Measurements from ENCODE around the gene PTGIS. TPM values are rescaled to one million over a fixed set of nuclear protein-coding genes. Genes with fewer than 3 reads are reported as not detected.

The PTGIS gene
- total RNA-seq, 3 donors from 2014 or later = 38.7 to 41.7 (median 41.0) TPM

- DNase-seq (ENCODE audit: low spot score in 2 of 2) = no peak
- Histone ChIP-seq H3K27ac (no peak overlapping the region), H3K27me3 (no peaks in the 10 kb centered on the region), H3K4me1 (no peaks in the 10 kb centered on the region), H3K4me3 (no peak overlapping the region), H3K36me3 (no peaks in the 10 kb centered on the region), H3K9me3 (no peaks in the 10 kb centered on the region)
- intact Hi-C loops (cut with DNase I; ENCODE audit: low total_unique reads) = no loop called here
- no peak for TF ChIP-seq POLR2A (IDR thresholded peaks at IDR 0.05)
- TF ChIP-seq POLR2AphosphoS5 (IDR thresholded peaks at IDR 0.05) = no peak
- TF ChIP-seq, protein P1, sequence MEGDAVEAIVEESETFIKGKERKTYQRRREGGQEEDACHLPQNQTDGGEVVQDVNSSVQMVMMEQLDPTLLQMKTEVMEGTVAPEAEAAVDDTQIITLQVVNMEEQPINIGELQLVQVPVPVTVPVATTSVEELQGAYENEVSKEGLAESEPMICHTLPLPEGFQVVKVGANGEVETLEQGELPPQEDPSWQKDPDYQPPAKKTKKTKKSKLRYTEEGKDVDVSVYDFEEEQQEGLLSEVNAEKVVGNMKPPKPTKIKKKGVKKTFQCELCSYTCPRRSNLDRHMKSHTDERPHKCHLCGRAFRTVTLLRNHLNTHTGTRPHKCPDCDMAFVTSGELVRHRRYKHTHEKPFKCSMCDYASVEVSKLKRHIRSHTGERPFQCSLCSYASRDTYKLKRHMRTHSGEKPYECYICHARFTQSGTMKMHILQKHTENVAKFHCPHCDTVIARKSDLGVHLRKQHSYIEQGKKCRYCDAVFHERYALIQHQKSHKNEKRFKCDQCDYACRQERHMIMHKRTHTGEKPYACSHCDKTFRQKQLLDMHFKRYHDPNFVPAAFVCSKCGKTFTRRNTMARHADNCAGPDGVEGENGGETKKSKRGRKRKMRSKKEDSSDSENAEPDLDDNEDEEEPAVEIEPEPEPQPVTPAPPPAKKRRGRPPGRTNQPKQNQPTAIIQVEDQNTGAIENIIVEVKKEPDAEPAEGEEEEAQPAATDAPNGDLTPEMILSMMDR (IDR thresholded peaks at IDR 0.05) = no peak
Measured at GRCh38 chr20:49516916-49517804, 50.8 kb downstream of the PTGIS start.

DNA sequence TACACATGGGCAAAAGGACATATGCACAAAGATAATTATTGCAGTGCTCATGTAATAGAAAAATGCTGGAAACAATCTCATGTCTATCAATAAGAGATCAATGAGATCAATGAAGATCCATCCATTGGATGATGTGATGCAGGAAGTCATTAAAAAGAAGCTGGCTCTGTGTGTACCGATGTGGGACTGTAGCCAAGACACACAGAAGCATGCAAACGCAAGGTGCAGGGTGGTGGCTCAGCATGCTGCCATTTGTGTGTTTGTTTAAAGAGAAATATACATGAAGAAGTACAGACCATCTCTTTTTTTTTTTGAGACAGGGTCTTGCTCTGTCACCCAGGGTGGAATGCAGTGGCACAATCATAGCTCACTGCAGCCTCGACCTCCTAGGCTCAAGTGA lies 52.4 kb downstream of the PTGIS start:
- intact Hi-C loops (cut with DNase I; ENCODE audit: low total_unique reads) = no loop called here
- no peaks in the 10 kb centered on the region for H3K27me3 ChIP-seq
- H3K4me1 ChIP-seq = no peaks in the 10 kb centered on the region
- no peaks in the 10 kb centered on the region for H3K9me3 ChIP-seq
- no peak for TF ChIP-seq POLR2AphosphoS5 (IDR thresholded peaks at IDR 0.05)
- H3K36me3 ChIP-seq = no peaks in the 10 kb centered on the region
- DNase-seq (ENCODE audit: low spot score in 2 of 2) = no peak
- H3K4me3 ChIP-seq = no peak overlapping the region
- no peak overlapping the region for H3K27ac ChIP-seq

DNA sequence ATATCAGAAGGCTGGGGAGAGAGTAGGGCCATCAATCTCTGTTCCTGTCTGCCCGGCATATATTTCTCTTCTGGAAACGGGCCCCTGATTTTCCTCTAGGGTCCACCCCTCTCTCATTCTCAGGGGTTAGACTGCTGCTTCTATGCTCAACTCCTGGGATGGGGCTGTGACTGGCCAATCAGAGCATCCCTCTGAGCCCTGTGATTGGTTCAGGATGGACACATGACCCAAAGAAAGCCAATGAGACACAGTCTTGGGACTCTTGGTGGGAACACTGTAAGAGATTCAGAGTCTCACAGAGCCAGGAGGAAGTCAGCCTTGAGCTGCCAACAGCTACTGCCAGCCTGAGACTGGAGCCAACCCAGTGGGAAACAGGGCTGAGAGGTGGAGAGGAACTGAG lies 54.4 kb downstream of the PTGIS start:
- TF ChIP-seq, protein P1 (IDR thresholded peaks at IDR 0.05) = no peak
- TF ChIP-seq POLR2A (IDR thresholded peaks at IDR 0.05) (no peak), POLR2AphosphoS5 (IDR thresholded peaks at IDR 0.05) (no peak)
- intact Hi-C loops (cut with DNase I; ENCODE audit: low total_unique reads) = no loop called here
- no peak for DNase-seq (ENCODE audit: low spot score in 2 of 2)
- H3K9me3 ChIP-seq = no peaks in the 10 kb centered on the region
- no peaks in the 10 kb centered on the region for H3K36me3 ChIP-seq
- no peaks in the 10 kb centered on the region for H3K27me3 ChIP-seq
- H3K4me3 ChIP-seq = no peak overlapping the region
- H3K27ac ChIP-seq = no peak overlapping the region
- no peaks in the 10 kb centered on the region for H3K4me1 ChIP-seq

DNA sequence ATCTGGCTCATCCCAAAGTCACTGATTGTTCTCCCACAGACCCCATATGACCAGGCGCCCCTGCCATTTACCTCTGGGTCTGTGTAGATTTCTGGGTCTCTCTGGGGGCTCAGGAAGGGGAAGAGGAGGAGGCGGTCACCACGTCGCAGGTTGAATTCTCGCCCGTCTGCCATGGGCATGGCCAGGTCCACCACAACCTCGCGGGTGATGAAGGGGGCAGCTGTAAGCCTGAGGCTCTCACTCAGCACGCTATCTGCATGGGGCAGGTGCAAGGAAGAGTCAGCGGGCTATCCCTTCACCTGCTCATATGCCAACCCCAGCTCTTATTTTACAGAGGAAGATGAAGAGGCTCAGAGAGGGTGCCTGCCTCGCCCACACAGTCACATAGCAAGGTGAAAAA lies 54.9 kb downstream of the PTGIS start:
- no peak for DNase-seq (ENCODE audit: low spot score in 2 of 2)

DNA sequence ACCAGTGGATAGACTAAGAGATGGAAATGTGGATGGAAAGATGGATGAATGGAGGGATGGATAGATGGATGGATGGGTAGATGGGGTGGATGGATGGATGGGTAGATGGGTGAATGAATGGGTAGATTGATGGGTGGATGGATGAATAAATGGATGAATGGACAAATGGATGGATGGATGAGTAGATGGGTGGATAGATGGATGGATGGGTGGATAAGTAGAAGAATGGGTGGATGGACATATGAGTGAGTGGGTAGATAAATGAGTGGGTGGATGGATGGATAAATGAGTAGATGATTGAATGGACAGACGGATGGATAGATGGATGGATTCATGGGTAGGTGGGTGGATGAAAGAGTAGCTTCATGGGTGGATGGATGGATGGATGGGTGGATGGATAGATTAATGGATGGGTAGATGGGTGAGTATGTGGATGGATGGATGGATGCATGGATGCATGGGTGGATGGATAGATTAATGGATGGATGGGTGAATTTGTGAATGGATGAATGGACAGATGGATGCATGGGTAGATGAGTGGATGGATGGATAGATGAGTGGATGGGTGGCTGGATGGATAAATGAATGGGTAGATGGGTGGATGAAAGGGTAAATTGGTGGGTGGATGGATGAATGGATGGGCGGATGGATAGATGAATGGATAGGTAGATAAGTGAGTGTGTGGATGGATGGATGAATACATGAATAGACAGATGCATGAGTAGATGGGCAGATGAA lies 56.0 kb downstream of the PTGIS start:
- H3K27ac ChIP-seq = no peak overlapping the region

More for the DNA sequence above, 54.9 kb downstream of the PTGIS start:
- TF ChIP-seq, protein P1 (IDR thresholded peaks at IDR 0.05) = no peak
- TF ChIP-seq POLR2A (IDR thresholded peaks at IDR 0.05) (no peak), POLR2AphosphoS5 (IDR thresholded peaks at IDR 0.05) (no peak)
- H3K27ac ChIP-seq = no peak overlapping the region
- H3K27me3 ChIP-seq = no peaks in the 10 kb centered on the region
- no peaks in the 10 kb centered on the region for H3K4me1 ChIP-seq
- H3K9me3 ChIP-seq = no peaks in the 10 kb centered on the region
- intact Hi-C loops (cut with DNase I; ENCODE audit: low total_unique reads) = no loop called here
- H3K4me3 ChIP-seq = no peak overlapping the region
- no peaks in the 10 kb centered on the region for H3K36me3 ChIP-seq

More for the DNA sequence above, 56.0 kb downstream of the PTGIS start:
- Histone ChIP-seq H3K4me3 (no peak overlapping the region), H3K9me3 (no peaks in the 10 kb centered on the region), H3K4me1 (no peaks in the 10 kb centered on the region), H3K27me3 (no peaks in the 10 kb centered on the region), H3K36me3 (no peaks in the 10 kb centered on the region)
- intact Hi-C loops (cut with DNase I; ENCODE audit: low total_unique reads) = no loop called here
- no peak for DNase-seq (ENCODE audit: low spot score in 2 of 2)
- TF ChIP-seq, protein P1 (IDR thresholded peaks at IDR 0.05) = no peak
- TF ChIP-seq POLR2A (IDR thresholded peaks at IDR 0.05) = no peak
- no peak for TF ChIP-seq POLR2AphosphoS5 (IDR thresholded peaks at IDR 0.05)
